ENCODE measurements around the gene MRTFA.

Gene MRTFA

DNA sequence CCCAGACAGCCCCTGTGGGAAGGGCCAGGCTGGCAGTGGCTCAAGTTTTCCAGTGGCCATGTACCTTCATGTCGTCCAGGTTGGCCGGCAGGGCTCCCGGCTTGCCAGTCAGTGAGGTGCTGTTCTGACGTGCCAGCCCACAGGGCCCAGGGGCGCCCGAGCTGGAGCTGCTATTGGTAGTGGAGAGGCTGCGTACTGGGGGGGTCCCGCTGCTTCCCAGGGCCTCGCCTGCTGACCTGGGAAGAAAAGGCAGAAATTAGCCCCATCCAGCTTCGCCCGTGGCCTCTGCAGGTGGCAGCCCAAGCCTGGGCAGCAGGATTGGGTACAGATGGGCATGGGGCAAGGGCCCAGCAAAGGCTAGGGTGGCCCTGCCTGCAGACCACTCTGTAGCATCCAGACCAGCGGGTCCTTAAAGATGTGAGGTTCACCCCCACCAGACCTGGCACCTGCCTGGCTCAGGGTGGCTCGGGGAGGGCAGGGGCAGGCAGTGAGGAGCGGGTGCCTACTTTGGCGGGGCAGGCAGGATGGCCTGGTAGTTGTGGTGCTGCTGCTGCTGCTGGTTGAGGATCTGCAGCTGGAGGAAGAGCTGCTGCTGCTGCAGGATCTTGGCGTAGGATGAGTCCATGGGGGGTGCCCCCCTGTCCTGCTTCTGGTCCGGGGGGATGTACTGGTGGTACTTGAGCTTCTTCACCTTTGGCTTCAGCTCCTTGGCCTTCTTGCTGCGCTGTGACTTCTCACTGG, 216.0 kb downstream of the MRTFA start:
- DNase-seq = no peak

DNA sequence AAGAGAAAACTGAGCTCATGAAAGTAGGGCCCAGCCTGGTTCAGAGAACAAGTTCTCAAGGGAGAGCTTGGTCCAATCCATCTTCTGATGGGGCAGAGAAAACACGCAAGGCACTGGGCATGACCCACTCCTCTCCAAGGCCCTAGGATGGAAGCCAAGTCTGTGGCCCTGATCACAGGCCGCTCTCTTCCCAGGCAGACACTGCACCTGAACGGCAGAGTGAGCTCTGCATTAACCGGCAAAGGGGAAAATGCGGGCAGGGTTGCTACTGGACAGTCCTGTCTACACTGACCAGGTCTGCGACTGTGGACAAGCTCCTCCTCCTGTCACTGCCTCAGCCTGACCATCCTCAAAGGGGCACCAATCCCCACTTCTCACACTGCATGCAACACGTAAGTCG, 216.8 kb downstream of the MRTFA start:
- no peak for DNase-seq

DNA sequence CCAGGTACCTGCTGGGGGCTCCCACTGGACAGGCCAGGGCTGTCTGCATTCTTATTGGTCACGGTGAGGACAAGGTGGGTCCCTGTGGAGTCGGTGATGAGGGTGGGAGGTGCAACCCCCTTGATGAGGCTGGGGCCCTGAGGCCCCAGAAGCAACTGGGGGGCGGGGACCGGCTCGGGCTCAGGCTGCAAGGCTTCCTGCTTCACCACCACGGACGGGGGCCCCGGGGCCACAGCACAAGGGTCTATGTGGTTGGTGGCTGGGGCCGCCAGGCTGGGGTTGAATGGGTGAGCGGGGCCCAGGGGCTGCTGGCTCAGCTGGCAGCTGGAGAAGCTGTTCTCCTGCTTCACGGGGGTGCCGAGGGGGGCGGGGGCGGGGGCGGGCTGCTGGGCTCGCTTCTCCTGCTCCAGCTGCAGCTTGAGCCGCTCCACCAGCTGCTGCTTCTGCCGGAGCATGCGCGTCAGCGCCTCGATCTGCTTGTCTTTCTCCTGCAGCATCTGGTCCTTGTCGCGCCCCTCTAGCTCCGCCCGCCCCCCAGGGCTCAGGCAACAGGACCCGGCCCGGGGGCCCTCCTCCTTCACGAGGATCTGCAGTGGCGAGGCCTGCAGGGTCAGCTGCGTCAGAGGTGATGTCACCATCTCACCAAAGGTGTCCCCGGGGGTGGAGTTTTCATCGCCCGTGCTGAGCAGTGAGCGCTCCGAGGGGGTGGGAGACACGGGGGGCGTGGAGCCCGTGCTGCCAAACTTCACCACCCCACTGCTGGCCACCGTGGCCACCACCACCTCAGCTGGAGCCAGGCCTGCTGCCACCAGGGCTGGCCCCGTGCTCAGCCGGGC, 217.9 kb downstream of the MRTFA start:
- no peak for DNase-seq

DNA sequence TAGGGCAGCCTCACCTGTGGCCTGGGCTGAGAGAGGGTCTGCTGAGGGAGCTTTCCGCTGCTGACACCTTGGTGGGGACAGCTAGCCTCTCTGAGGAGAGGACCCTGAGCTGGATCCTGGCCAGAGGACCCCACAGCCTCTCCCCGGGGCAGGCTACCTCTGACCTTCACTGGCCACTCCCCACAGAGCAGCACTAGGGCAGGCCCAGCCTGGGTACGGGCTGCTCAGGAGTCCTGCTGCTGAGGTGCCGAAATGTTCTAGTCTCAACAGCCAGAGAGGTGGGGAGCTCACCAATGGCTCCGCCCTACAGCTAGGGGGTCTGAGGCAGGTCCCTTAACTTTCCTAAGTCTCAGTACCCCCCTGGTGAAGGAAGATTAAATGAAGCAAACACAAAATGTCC, 218.6 kb downstream of the MRTFA start:
- no peak for DNase-seq

DNA sequence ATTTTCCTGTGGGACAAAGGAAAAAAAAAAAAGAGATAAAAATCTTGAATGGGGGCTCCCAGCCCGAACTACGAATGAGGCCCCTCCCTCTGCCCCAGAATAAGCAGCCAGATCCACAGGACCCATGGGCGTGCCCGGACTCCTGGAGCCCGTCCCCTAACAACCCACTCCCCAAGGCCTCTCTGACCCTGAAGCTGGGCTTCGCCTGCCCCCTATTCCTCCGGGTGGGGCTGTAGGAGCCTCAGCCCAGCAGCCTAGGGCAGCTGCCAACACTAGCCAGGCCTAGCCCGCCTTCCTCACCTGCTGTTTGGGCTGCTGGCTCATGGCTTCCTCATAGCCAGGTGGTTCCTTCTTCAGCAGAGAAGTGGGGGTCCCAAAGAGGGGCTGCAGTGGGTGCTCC, 219.5 kb downstream of the MRTFA start:
- no peak for DNase-seq

- no peak for DNase-seq
These were observed 219.9 kb downstream of the MRTFA start for GRCh38 chr22:40416636-40417035.

- no peak for DNase-seq
These were observed 220.3 kb downstream of the MRTFA start for GRCh38 chr22:40416267-40416570.

GRCh38 chr22:40415531-40416266, 220.8 kb downstream of the MRTFA start:
- no peak for DNase-seq

GRCh38 chr22:40414838-40415505, 221.5 kb downstream of the MRTFA start:
- no peak for DNase-seq

- no peak for DNase-seq
These were observed 222.2 kb downstream of the MRTFA start for GRCh38 chr22:40414311-40414710.

DNA sequence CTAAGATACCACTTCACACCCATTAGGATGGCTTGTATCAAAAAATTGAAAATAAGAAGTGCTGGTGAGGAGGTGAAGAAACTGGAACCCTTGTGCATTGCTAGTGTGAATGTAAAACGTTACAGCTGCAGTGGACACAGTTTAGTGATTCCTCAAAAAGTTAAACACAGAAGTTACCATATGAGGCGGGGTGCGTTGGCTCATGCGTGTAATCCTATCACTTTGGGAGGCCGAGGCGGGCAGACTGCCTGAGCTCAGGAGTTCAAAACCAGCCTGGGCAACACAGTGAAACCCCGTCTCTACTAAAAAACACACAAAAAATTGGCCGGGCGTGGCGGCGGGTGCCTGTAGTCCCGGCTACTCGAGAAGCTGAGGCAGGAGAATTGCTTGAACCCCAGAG, 222.6 kb downstream of the MRTFA start:
- DNase-seq = no peak

DNA sequence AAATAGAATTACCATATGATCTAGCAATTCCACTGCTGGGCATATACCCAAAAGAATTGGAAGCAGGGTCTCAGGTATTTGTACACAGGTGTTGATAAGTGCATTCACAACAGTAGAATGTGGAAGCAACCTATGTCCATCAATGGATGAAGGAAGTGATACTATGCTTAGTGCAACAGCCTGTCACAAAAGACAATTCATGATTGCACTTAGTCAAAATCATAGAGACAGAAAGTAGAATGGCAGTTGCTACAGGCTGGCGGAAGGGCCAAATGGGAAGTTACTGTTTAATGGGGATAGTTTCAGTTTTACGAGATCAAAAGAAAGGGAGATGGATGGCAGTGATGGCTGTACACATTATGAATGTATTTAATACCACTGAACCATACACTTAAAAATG, 224.1 kb downstream of the MRTFA start:
- DNase-seq = no peak

DNA sequence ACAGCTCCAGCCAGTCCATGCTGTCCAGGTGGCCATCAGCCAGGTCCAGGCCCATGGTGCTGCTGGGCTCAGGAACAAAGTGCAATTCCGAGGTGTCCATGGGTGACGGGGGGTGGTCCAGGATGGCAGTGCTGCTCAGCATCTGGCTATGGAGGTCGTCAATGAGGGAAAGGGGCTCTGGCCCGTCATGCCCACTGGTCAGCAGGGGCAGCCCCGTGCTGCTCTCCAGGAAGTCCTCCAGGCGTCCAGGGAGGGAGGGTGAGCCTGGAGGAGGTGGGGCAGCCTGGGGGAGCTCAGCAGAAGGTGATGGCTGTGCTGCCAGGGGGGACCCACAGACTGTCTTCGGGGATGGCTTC, 225.0 kb downstream of the MRTFA start:
- DNase-seq = no peak

- DNase-seq = no peak
These were observed 225.6 kb downstream of the MRTFA start for GRCh38 chr22:40410731-40411505.

- DNase-seq = no peak
These were observed 226.2 kb downstream of the MRTFA start for GRCh38 chr22:40410272-40410671.

DNA sequence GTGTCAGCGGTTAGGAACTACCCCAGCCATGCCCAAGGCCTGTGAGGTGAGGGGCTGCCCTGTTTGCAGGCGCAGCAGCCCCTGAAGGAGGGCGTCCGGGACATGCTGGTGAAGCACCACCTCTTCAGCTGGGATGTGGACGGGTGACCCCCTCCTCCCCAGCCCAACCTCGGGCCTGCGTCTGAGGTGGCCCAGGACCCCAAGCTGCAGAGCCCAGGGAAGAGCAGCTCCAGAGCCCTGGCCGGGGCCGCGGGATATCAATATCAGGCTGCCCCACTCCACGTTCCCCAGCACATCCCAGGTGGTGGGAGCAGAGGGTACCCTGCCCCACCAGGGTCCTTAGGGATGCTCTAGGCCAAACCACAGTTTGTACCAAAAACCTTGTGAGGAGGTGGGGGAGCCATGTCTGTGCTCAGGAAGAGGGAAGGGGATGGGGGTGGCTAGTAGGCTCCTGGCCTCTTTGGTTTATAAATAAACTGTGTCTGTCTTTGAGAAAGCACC, 226.9 kb downstream of the MRTFA start:
- DNase-seq = no peak

GRCh38 chr22:40408718-40409612, 227.6 kb downstream of the MRTFA start:
- no peak for DNase-seq

DNA sequence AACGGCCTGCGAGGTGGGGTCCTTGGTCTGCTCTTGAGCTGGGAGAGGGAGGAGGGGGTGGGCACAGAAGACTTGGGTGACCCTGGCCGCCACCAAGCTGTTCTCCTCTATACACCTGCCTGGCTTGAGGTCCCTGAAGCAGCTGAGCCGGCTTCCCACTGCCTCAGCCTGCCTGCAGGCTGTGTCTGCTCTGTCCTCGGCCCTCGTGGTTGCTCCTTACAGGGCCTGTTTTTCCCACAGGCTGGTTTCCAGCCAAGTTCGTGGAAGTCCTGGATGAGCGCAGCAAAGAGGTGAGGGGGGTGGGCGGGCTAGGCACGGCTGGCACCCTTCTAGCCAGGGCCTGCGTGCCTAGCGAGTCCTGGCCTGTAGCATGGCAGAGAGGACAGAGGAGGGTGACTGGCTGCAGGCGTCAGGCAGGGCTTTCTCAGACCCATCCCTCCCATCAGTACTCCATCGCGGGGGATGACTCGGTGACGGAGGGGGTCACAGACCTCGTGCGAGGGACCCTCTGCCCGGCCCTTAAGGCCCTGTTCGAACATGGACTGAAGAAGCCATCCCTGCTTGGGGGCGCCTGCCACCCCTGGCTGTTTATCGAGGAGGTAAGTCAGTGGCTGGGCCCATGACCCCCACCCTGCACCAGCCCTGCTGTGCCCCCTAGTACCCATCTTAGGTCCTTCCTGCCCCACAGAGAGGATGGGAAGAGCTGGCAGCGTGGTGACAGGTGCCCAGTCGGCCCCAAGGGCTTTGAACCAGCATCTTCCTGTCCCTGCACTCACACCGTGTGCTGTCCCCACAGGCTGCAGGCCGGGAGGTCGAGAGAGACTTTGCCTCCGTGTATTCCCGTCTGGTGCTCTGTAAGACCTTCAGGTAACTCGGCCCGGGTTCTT, 228.4 kb downstream of the MRTFA start:
- no peak for DNase-seq

- DNase-seq = no peak
These were observed 229.3 kb downstream of the MRTFA start for GRCh38 chr22:40407021-40407761.
